ENCODE measurements around the gene MOAP1. TPM values are rescaled to one million over a fixed set of nuclear protein-coding genes. Genes with fewer than 3 reads are reported as not detected.
A peak's percentile ranks its signal among the peaks of the same experiment; 100 is the strongest.

MOAP1 gene
- total RNA-seq, 1 donor from 2014 or later, result 26.1 TPM

DNA sequence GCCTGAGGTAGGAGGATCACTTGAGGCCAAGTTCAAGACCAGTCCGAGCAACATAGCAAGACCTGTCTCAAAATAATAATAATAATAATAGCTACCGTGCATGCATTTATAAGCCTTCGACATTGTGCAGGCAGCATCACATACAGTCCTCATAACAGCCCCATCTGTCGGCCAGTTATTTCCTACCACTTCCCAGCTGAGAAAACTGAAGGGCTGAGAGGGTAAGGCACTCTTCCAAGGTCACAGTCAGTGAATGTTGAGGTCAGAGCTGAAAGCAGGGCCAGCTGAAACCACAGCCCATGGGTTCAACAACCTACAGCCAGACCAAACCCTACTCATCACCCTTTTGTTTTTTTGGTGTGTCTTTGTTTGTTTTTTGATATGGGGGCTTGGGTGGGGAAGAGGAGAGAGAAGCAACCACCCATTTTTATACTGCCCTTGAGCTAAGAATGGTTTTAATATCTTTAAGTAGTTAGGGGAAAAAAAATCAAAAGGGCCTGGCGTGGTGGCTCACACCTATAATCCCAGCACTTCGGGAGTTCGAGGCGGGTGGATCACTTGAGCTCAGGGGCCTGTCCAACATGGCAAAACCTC, 52.1 kb downstream of the MOAP1 start:
- no peak for DNase-seq (ENCODE audit: low read depth)
- Histone ChIP-seq H3K4me3 (ENCODE audit: low read depth, low read length) (no peak overlapping the region), H3K27me3 (ENCODE audit: control insufficient read depth, insufficient read depth, low read length) (no peaks in the 10 kb centered on the region), H3K36me3 (ENCODE audit: control insufficient read depth, insufficient read depth, low read length) (no peaks in the 10 kb centered on the region)
- TF ChIP-seq, protein P1, sequence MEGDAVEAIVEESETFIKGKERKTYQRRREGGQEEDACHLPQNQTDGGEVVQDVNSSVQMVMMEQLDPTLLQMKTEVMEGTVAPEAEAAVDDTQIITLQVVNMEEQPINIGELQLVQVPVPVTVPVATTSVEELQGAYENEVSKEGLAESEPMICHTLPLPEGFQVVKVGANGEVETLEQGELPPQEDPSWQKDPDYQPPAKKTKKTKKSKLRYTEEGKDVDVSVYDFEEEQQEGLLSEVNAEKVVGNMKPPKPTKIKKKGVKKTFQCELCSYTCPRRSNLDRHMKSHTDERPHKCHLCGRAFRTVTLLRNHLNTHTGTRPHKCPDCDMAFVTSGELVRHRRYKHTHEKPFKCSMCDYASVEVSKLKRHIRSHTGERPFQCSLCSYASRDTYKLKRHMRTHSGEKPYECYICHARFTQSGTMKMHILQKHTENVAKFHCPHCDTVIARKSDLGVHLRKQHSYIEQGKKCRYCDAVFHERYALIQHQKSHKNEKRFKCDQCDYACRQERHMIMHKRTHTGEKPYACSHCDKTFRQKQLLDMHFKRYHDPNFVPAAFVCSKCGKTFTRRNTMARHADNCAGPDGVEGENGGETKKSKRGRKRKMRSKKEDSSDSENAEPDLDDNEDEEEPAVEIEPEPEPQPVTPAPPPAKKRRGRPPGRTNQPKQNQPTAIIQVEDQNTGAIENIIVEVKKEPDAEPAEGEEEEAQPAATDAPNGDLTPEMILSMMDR (IDR thresholded peaks at IDR 0.05; ENCODE audit: insufficient read depth, low read length, poor library complexity, severe bottlenecking), result peak; percentile 53

Other genes starting within 250 kb of the MOAP1 start
- gene ITPK1, start 69.0 kb downstream of the MOAP1 start, total RNA-seq, result 21.3 and 23.6 TPM in 2 replicates
- 14.1 and 17.0 TPM in 2 replicates for gene LYSET, start 420 bp upstream of the MOAP1 start, total RNA-seq
- gene GON7, start 22.2 kb upstream of the MOAP1 start, total RNA-seq, result 13.5 and 14.9 TPM in 2 replicates
- gene UBR7, start 22.4 kb upstream of the MOAP1 start, total RNA-seq, result 12.5 and 16.1 TPM in 2 replicates
- gene BTBD7, start 148.1 kb upstream of the MOAP1 start, total RNA-seq, result 27.5 and 29.6 TPM in 2 replicates
- gene COX8C, start 162.3 kb upstream of the MOAP1 start, total RNA-seq, result not detected in 2 replicates
- gene UNC79, start 246.0 kb upstream of the MOAP1 start, total RNA-seq, result 0.13 and 0.14 TPM in 2 replicates

Measured in kidney epithelial cell (primary cell).